Calu3 (cell line): ENCODE data around the gene SPESP1. TPM values are rescaled to one million over a fixed set of nuclear protein-coding genes. Genes with fewer than 3 reads are reported as not detected.

Experiments used
- BruUV-seq: library from RNA; stranded (reverse); fragments of 400-500 nt; replicated peaks from 2 replicates; lab custom pipeline; 2021; lab: Mats Ljungman, UMichigan
- CTCF ChIA-PET: fragments of 300-600 bp; sonication (Branson Sonifier 250); formaldehyde crosslinking; loops from one replicate; lab custom pipeline; 2022; ENCODE audit warnings: antibody characterized with exemption; lab: Charles Lee
- DNase-seq: peaks from one replicate; pipeline ENCODE4 v3.0.0; 2022
- H3K27ac Mint-ChIP-seq: one replicate; pipeline ENCODE4 v1.8.0; 2022; ENCODE audit warnings: mixed read lengths; ENCODE audit not compliant: unreplicated experiment
- H3K27me3 Mint-ChIP-seq: one replicate; pipeline ENCODE4 v1.8.0; 2022; ENCODE audit warnings: mixed read lengths; ENCODE audit not compliant: unreplicated experiment
- H3K36me3 Mint-ChIP-seq: one replicate; pipeline ENCODE4 v1.8.0; 2022; ENCODE audit warnings: mild to moderate bottlenecking, moderate library complexity, mixed read lengths; ENCODE audit not compliant: insufficient read depth, unreplicated experiment
- H3K4me1 Mint-ChIP-seq: one replicate; pipeline ENCODE4 v1.8.0; 2022; ENCODE audit warnings: mild to moderate bottlenecking, low read depth, mixed read lengths; ENCODE audit not compliant: unreplicated experiment
- H3K4me3 Mint-ChIP-seq: one replicate; pipeline ENCODE4 v1.8.0; 2022; ENCODE audit warnings: mild to moderate bottlenecking, low read depth, moderate library complexity, mixed read lengths; ENCODE audit not compliant: unreplicated experiment
- H3K9me3 Mint-ChIP-seq: one replicate; pipeline ENCODE4 v1.8.0; 2022; ENCODE audit warnings: low read depth, mixed read lengths; ENCODE audit not compliant: unreplicated experiment
- CTCF ChIP-seq: fragments of 200-600 bp; IDR thresholded peaks from one replicate; pipeline ENCODE4 v1.8.0; 2022; ENCODE audit warnings: antibody characterized with exemption; ENCODE audit not compliant: unreplicated experiment
- intact Hi-C: fragments of 100-400 bp; cut with micrococcal nuclease; formaldehyde crosslinking; loops from one replicate; pipeline ENCODE4 v1.10.0; 2022; ENCODE audit not compliant: unreplicated experiment
- total RNA-seq: library from RNA; stranded (reverse); gene quantifications from 2 replicates; pipeline ENCODE4 v1.2.3, GENCODE V29; 2022

SPESP1 gene
- total RNA-seq, 1 experiment from 2014 or later = not detected

- no peak overlapping the region for H3K4me3 Mint-ChIP-seq
- DNase-seq = no peak
- intact Hi-C loops = no loop called here
- H3K27me3 Mint-ChIP-seq = peaks cover 32% of the 10 kb centered on the region
- H3K9me3 Mint-ChIP-seq = no peaks in the 10 kb centered on the region
- CTCF ChIA-PET = interaction anchor here (0.7 to 2.0 kb wide), 2 partner anchors 10 to 14 kb away, joined by 3 to 5 read pairs; no protein-coding TSS in a partner anchor
- no peak overlapping the region for H3K27ac Mint-ChIP-seq
- BruUV-seq = no TSS peak
- no peak for TF ChIP-seq CTCF
- no peaks in the 10 kb centered on the region for H3K36me3 Mint-ChIP-seq
- no peaks in the 10 kb centered on the region for H3K4me1 Mint-ChIP-seq
These were observed 19.5 kb upstream of the SPESP1 start for GRCh38 chr15:68910816-68911215.

DNA sequence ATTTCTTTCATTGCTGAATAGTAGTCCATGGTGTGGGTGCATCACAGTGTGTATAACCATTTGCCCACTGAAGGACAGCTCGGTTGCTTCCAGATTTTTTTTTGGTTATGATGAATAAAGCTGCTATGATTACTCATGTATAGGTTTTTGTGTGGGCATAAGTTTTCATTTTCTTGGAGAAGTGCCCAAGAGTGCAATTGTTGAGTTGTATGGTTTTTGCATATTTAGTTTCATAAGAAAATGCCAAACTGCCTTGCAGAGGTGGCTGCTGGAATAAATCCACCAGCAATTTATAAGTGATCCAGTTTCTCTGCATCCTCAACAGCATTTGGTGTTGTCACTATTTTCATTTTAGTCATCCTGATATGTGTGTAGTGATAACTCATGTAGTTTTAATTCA lies 8.4 kb upstream of the SPESP1 start:
- Mint-ChIP-seq H3K4me3 (no peak overlapping the region), H3K27ac (no peak overlapping the region), H3K9me3 (no peaks in the 10 kb centered on the region), H3K27me3 (peaks cover 66% of the 10 kb centered on the region), H3K36me3 (no peaks in the 10 kb centered on the region), H3K4me1 (no peaks in the 10 kb centered on the region)
- DNase-seq = no peak
- TF ChIP-seq CTCF = no peak
- no TSS peak for BruUV-seq
- intact Hi-C loops = no loop called here
- CTCF ChIA-PET = no interaction called here

- peak; percentile 87 for DNase-seq
- Mint-ChIP-seq H3K4me3 (no peak overlapping the region), H3K27ac (no peak overlapping the region), H3K36me3 (no peaks in the 10 kb centered on the region), H3K27me3 (peaks cover 60% of the 10 kb centered on the region), H3K9me3 (no peaks in the 10 kb centered on the region), H3K4me1 (no peaks in the 10 kb centered on the region)
- CTCF ChIA-PET = interaction anchor here (0.5 to 2.7 kb wide), 21 partner anchors 15 to 672 kb away, joined by 3 to 34 read pairs (median 4); no protein-coding TSS in a partner anchor
- intact Hi-C loops = loop anchor here (1.0 to 5.0 kb wide), 3 partner anchors 38 to 370 kb away; no protein-coding TSS in a partner anchor
- peak; percentile 90 for TF ChIP-seq CTCF
- BruUV-seq = no TSS peak
These were observed 5.3 kb upstream of the SPESP1 start for GRCh38 chr15:68924866-68925560.

- CTCF ChIA-PET = no interaction called here
- no TSS peak for BruUV-seq
- H3K27ac Mint-ChIP-seq = no peak overlapping the region
- H3K27me3 Mint-ChIP-seq = no peaks in the 10 kb centered on the region
- no peaks in the 10 kb centered on the region for H3K36me3 Mint-ChIP-seq
- intact Hi-C loops = no loop called here
- no peaks in the 10 kb centered on the region for H3K9me3 Mint-ChIP-seq
- H3K4me3 Mint-ChIP-seq = no peak overlapping the region
- no peaks in the 10 kb centered on the region for H3K4me1 Mint-ChIP-seq
- no peak for TF ChIP-seq CTCF
- no peak for DNase-seq
These were observed 2.7 kb downstream of the SPESP1 start for GRCh38 chr15:68933001-68933400.
